GM06990 (cell line): Measurements from ENCODE around the gene YEATS2.
A peak's percentile ranks its signal among the peaks of the same experiment; 100 is the strongest.

Experiments used
- DNase-seq: peaks from one replicate; pipeline ENCODE4 v3.0.0-alpha.2; 2011; ENCODE audit not compliant: insufficient read length; ENCODE audit errors: extremely low read depth
- H3K27me3 ChIP-seq: replicated peaks from 2 replicates; pipeline ENCODE4 v1.6.0; 2011; ENCODE audit warnings: low read length; ENCODE audit not compliant: control insufficient read depth, insufficient read depth
- H3K36me3 ChIP-seq: 2 replicates; pipeline ENCODE4 v1.5.1; 2011; ENCODE audit warnings: low read length; ENCODE audit not compliant: control insufficient read depth, insufficient read depth
- H3K4me3 ChIP-seq: replicated peaks from 2 replicates; pipeline ENCODE4 v1.5.1; 2011; ENCODE audit warnings: low read depth, mild to moderate bottlenecking, control low read depth, low read length
- CTCF ChIP-seq: IDR thresholded peaks from 2 replicates; pipeline ENCODE4 v1.5.1; 2011; ENCODE audit warnings: low read length, control low read depth, mild to moderate bottlenecking, inconsistent platforms; ENCODE audit not compliant: insufficient read depth, poor library complexity, severe bottlenecking

Gene YEATS2

GRCh38 chr3:183697610-183698317 is at the start of gene YEATS2:
TSS of gene YEATS2 (plus strand) at chr3:183697797. CDS start at chr3:183715163, 17,366 bp downstream.
- Histone ChIP-seq H3K27me3 (no peaks in the 10 kb centered on the region), H3K4me3 (peak within 1 kb of the TSS; percentile 98), H3K36me3 (no peaks in the 10 kb centered on the region)
- no peak for TF ChIP-seq CTCF
- DNase-seq, result peak; percentile 87

GRCh38 chr3:183650554-183650953 is 47.0 kb upstream of the YEATS2 start:
- Histone ChIP-seq H3K36me3 (no peaks in the 10 kb centered on the region), H3K4me3 (no peak overlapping the region), H3K27me3 (no peaks in the 10 kb centered on the region)
- no peak for TF ChIP-seq CTCF
- no peak for DNase-seq

GRCh38 chr3:183653209-183654064 is 44.2 kb upstream of the YEATS2 start:
- Histone ChIP-seq H3K4me3 (no peak overlapping the region), H3K36me3 (no peaks in the 10 kb centered on the region), H3K27me3 (no peaks in the 10 kb centered on the region)
- no peak for TF ChIP-seq CTCF
- DNase-seq, result no peak

GRCh38 chr3:183654727-183655126 is 42.9 kb upstream of the YEATS2 start:
- no peak for TF ChIP-seq CTCF
- Histone ChIP-seq H3K4me3 (no peak overlapping the region), H3K27me3 (no peaks in the 10 kb centered on the region), H3K36me3 (no peaks in the 10 kb centered on the region)
- no peak for DNase-seq

GRCh38 chr3:183662099-183662498 is 35.5 kb upstream of the YEATS2 start:
- Histone ChIP-seq H3K36me3 (no peaks in the 10 kb centered on the region), H3K4me3 (no peak overlapping the region), H3K27me3 (no peaks in the 10 kb centered on the region)
- DNase-seq, result no peak
- TF ChIP-seq CTCF, result no peak
